Measurements from ENCODE around the gene TNIK. TPM values are rescaled to one million over a fixed set of nuclear protein-coding genes. Genes with fewer than 3 reads are reported as not detected.

TNIK gene
- total RNA-seq, 1 experiment from 2014 or later, result 7.0 TPM

GRCh38 chr3:171189394-171190080 is 270.7 kb downstream of the TNIK start:
- POLR2A ChIA-PET (ENCODE audit: unreplicated experiment), result no interaction called here
- Histone ChIP-seq H3K9ac (ENCODE audit: low read length) (no peak overlapping the region), H3F3A (ENCODE audit: low read length, unreplicated experiment) (no peaks in the 10 kb centered on the region), H3K4me1 (ENCODE audit: insufficient read depth, low read length) (peaks cover 40% of the 10 kb centered on the region), H3K27ac (ENCODE audit: low read length) (no peak overlapping the region), H3K4me2 (ENCODE audit: low read length) (no peak overlapping the region), H3K79me2 (ENCODE audit: low read length) (no peaks in the 10 kb centered on the region), H3K36me3 (ENCODE audit: low read depth, low read length) (no peaks in the 10 kb centered on the region), H3K9me2 (replicated peaks; ENCODE audit: low read length) (no peaks in the 10 kb centered on the region), H3K27me3 (ENCODE audit: low read length) (no peaks in the 10 kb centered on the region), H3K4me3 (ENCODE audit: low read length) (no peak overlapping the region), H2AFZ (ENCODE audit: low read length) (no peak overlapping the region), H4K20me1 (ENCODE audit: low read length) (no peaks in the 10 kb centered on the region), H3K9me3 (ENCODE audit: low read length) (no peaks in the 10 kb centered on the region)
- TF ChIP-seq EZH2phosphoT487 (IDR thresholded peaks at IDR 0.05; ENCODE audit: borderline replicate concordance, low read length) (no peak), EZH2 (IDR thresholded peaks at IDR 0.05; ENCODE audit: low read length, unreplicated experiment) (no peak)
- TF ChIP-seq, protein P1, sequence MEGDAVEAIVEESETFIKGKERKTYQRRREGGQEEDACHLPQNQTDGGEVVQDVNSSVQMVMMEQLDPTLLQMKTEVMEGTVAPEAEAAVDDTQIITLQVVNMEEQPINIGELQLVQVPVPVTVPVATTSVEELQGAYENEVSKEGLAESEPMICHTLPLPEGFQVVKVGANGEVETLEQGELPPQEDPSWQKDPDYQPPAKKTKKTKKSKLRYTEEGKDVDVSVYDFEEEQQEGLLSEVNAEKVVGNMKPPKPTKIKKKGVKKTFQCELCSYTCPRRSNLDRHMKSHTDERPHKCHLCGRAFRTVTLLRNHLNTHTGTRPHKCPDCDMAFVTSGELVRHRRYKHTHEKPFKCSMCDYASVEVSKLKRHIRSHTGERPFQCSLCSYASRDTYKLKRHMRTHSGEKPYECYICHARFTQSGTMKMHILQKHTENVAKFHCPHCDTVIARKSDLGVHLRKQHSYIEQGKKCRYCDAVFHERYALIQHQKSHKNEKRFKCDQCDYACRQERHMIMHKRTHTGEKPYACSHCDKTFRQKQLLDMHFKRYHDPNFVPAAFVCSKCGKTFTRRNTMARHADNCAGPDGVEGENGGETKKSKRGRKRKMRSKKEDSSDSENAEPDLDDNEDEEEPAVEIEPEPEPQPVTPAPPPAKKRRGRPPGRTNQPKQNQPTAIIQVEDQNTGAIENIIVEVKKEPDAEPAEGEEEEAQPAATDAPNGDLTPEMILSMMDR (conservative IDR thresholded peaks at IDR 0.05; ENCODE audit: low read depth, low read length), result no peak
- no TSS peak for BruUV-seq (replicated peaks)
- CTCF ChIA-PET, result interaction anchor here (0.7 kb wide), 1 partner anchor 377 kb away, joined by 3 read pairs; no protein-coding TSS in a partner anchor
- intact Hi-C loops (cut with micrococcal nuclease), result loop anchor here (5.0 kb wide), 4 partner anchors 73 to 333 kb away; no protein-coding TSS in a partner anchor
- no peak for ATAC-seq
- DNase-seq, result no peak

- Histone ChIP-seq H4K20me1 (ENCODE audit: low read length) (no peaks in the 10 kb centered on the region), H3F3A (ENCODE audit: low read length, unreplicated experiment) (no peaks in the 10 kb centered on the region), H2AFZ (ENCODE audit: low read length) (no peak overlapping the region), H3K27ac (ENCODE audit: low read length) (no peak overlapping the region), H3K9ac (ENCODE audit: low read length) (no peak overlapping the region), H3K9me2 (replicated peaks; ENCODE audit: low read length) (no peaks in the 10 kb centered on the region), H3K36me3 (ENCODE audit: low read depth, low read length) (no peaks in the 10 kb centered on the region), H3K4me3 (ENCODE audit: low read length) (no peak overlapping the region), H3K79me2 (ENCODE audit: low read length) (no peaks in the 10 kb centered on the region), H3K9me3 (ENCODE audit: low read length) (no peaks in the 10 kb centered on the region), H3K4me1 (ENCODE audit: insufficient read depth, low read length) (peaks cover 26% of the 10 kb centered on the region), H3K4me2 (ENCODE audit: low read length) (no peak overlapping the region), H3K27me3 (ENCODE audit: low read length) (no peaks in the 10 kb centered on the region)
- no peak for TF ChIP-seq EZH2 (IDR thresholded peaks at IDR 0.05; ENCODE audit: low read length, unreplicated experiment)
- no peak for TF ChIP-seq EZH2phosphoT487 (IDR thresholded peaks at IDR 0.05; ENCODE audit: borderline replicate concordance, low read length)
- TF ChIP-seq, protein P1 (conservative IDR thresholded peaks at IDR 0.05; ENCODE audit: low read depth, low read length), result peak; percentile 85
- DNase-seq (peak; percentile 61), ATAC-seq (peak; percentile 41; the same call in 1 of the 2 replicates)
- POLR2A ChIA-PET (ENCODE audit: unreplicated experiment), result no interaction called here
- intact Hi-C loops (cut with micrococcal nuclease), result loop anchor here (1.0 to 5.0 kb wide), 4 partner anchors 95 to 380 kb away; partner anchors contain the start of gene TNIK
- CTCF ChIA-PET, result no interaction called here
- no TSS peak for BruUV-seq (replicated peaks)
These were observed 272.4 kb downstream of the TNIK start for GRCh38 chr3:171187706-171188290.
